GM18858 (cell line): ENCODE results near the gene FLAD1.
"Not testable (repeated sequence)": the region's sequence is repeated elsewhere in the genome, so short reads cannot be mapped to it uniquely, and the experiment has no call there.

Experiments used
- ATAC-seq: cut with Tn5 transposase; IDR thresholded peaks from one replicate; pipeline ENCODE4 v1.9.1; 2021; ENCODE audit not compliant: unreplicated experiment

Gene FLAD1

DNA sequence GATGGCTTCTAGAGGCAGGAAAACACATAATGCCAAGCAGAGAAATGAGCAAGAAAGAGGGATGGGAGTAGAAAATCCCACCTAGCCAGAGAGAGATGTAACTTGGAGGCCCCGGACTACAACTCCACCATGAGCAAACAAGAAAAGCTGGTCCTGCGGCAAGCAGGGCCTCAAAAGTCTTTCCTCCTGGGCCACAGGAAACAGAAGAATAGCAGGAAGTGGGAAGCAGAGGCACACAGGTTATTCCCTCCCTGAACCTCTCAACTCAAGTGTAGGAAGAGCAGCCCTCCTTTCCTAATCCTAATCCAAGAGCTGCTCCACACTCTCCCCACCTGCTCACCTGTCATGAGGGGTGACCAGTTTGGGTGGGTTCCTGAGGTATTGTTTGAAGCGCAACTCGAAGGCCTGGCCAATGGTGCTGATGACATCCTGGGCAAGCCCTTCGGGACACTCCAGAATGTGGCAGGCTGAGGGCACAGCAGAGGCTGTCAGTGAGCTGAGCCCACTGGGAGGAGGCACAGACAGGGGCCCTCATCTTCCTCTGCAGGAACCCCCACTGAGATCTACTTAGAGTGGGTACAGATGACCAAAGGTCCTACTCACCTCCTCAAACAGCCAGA is 15.7 kb upstream of the FLAD1 start:
- no peak for ATAC-seq

DNA sequence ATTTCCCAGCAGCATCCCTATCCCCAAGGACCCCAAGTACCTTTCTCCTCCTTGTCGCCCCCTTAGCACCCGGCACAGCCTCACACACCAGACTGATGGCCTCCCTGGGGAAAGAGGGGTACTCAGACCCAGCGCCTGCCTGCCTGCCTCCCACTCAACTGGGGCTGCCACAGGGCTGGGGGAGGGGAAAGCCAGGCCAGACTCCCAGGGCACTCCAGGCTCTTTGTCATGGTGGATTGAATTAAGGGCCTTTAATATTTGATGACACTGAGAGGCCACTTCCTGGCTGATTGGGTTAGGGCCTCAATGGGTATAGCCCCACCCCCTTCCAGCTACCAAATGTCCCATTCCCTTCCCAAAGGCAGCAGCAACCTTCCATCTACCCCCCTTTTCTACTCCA is 14.4 kb upstream of the FLAD1 start:
- ATAC-seq, result no peak

DNA sequence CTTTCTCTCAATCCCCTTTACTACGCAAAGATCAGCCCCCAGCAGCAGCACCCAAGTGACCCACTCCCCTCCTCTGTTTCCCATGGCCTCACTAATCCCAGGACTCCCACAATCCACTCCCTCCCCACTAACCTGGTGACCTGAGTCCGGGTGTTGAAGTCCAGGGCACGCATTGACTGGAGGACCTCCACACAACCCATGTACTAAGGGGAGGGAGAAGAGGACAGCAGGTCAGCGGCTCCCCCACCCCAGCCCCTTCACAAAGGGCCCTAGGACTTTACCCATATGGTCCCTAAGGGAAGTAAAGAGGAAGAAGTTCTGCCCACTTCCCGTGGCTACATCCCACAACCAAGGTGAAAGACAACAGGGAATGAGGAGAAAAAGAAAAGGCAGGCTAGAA is 13.9 kb upstream of the FLAD1 start:
- ATAC-seq, result no peak

DNA sequence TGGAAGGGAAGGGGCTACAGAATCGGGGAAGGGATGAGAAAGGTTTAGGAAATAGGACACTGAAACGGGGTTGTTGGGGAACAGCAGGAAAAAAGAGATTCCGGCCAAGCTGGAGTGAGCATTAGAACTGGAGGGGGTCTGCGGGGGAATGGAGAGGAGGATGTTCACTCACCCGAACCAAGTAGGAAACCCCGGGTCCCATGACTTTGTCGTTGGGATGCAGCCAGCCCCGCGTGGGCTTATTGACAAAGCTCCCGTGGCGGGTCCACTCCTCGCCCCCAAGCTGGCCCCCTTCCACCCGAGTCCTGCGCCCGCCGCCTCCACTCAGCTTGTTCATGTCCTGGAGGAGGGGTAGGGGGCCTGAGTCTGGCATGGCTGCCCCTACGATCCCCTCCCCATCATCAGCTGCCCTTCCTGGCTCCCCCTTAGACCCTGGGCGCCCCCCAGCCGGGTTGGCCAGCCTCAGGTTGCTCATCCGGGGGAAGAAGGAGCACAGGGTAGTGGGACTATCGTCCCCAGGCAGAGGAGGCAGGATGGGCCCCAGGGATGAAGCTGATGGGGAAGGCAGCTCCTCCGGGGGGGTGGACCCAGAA is 13.2 kb upstream of the FLAD1 start:
- no peak for ATAC-seq

DNA sequence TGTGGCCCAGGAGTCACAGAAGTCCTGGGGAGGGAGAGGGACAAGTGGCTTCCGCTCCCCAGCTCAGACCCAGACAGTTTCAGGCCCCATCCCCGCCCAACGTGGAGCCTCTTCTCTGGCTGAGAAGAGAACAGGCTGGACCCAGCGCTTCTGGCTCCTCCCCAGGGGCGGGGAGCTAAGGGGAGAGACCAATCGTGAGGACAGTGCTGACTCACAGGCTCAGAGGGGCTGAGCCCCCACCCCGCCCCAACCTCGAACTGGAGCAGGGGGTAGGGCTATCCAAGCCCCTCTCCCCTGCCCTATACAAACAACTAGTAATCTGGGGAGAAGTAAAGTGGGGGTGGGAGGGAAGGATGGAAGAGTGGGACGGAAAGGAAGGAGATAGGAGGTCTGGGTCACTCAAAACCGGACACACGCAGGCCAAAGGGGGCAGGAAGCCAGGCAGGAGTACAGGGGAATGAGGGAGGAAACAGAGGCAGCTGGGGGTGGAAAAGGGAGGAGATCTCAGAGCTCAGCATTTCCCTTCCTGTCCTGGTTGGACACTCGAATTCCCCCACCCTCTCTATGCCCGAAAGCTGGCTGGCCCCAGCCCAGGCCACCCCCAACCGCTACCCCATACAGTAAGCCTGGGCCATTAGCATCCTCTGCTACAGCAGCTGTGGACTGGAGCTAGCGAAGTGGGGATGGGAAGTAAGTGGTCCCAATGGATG is 12.4 kb upstream of the FLAD1 start, which contains the start of gene SHC1:
Gene SHC1 (minus strand): TSS at position 117 of the 710 bp plus-strand sequence. CDS start 221 bp downstream, outside the sequence.
- ATAC-seq, result no peak

DNA sequence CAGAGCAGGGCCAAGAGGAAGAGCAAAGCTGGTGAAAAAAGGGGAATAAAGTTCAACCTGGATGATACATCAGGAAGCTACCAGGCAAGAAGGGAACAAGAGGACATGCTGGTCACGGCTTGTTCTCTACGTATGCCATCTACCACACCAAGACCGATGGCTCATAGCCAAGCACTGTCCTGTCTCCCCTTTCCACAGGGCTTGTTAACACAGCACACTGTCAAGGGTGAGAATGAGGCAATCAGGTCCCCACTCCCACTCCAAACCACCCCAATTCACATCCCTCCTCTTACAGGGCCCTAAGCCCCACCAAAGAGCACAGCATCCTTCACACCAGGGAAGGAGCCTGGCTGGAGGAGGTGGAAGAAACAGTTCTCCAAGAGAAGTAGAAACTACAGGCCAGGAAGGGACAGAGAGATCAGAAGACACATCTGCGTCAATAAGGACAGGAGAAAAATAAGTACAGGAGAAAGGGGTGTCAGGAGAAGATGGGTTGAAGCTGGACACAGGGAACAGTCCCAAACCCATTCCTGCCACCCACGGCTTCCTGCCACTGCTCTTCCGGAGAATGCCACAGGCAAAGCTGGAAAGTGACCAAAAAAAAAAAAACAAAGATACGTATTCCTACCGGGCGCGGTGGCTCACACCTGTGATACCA is 11.7 kb upstream of the FLAD1 start:
- no peak for ATAC-seq

DNA sequence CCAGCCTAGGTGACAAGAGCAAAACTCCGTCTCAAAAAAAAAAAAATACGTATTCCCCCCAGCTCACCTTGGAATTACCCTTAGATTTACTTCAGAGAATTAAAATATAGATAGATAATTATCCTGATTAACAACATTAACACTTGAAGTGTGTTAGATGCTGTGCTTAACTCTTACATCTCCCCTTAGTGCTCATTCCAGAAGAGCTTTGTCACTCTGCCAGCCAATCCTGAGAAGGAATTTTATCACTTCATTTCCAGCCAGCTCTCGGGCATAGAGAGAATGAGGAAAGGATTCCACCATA is 11.0 kb upstream of the FLAD1 start:
- no peak for ATAC-seq

DNA sequence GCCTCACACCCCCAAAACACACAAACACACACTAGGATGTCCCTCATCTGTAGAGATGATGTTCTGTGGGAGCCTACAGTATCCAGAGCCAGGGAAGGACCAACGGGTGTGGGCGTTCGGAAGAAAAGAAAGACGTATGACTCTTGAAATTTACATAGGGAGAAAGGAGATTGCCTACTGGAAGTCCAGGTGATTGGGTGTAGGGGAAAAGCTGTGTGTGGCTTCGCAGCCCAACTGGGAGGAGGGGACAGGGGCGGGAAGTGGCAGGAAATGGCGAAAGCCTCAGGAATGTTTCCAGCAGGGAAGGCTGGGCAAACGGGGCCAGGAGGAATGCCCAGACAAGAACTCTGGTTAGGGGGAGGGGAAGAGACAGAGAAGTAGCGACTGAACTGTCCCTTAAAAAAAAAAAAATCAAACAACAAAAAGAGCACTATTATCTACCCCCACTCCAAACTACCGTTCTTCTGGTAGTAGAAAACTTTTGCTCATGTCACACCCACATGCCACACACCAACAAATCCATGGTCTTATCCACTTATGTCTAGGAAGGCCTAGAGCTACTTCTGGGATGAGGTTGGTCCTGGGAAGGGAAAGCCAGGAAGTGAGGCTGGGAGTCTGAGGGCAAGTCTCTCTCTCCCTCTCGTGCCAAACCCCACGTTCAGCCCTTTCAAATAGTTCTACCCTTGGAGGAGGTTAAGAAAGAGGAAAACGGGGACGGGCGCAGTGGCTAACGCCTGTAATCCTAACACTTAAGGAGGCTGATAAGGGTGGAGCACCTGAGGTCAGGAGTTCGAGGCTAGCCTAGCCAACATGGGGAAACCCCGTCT is 10.4 kb upstream of the FLAD1 start:
- ATAC-seq, result no peak

DNA sequence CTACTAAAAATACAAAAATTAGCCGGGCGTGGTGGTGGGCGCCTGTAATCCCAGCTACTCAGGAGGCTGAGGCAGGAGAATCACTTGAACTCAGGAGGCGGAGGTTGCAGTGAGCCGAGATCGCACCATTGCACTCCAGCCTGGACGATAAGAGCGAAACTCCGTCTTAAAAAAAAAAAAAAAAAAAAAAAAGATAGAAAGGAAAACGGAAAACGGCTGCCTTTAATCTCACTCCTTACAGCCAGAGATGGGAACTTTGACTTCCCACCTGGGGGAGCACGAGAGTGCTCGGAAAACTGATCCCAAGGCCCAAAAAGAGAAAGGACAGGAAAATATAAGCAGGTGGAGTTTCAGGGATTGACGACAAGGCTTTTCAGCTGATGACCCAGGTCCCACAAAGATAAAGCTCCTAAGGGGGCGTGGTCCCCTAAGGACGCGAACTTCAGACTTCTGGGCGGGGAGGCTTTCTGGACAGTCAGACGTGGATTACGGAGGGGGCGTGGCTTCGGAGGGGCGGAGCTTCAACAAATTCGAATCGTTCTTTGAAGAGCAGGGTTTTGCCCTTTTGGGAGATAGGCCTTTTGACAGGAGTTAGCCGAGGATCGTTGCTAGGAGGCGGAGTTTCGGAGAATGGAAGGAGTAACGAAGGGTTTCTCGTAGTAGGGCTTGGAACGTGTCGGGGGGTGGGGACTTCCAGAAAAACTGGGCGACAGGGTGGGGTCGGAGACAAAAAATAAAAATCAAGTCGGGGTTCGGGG is 9.6 kb upstream of the FLAD1 start:
- ATAC-seq, result no peak

DNA sequence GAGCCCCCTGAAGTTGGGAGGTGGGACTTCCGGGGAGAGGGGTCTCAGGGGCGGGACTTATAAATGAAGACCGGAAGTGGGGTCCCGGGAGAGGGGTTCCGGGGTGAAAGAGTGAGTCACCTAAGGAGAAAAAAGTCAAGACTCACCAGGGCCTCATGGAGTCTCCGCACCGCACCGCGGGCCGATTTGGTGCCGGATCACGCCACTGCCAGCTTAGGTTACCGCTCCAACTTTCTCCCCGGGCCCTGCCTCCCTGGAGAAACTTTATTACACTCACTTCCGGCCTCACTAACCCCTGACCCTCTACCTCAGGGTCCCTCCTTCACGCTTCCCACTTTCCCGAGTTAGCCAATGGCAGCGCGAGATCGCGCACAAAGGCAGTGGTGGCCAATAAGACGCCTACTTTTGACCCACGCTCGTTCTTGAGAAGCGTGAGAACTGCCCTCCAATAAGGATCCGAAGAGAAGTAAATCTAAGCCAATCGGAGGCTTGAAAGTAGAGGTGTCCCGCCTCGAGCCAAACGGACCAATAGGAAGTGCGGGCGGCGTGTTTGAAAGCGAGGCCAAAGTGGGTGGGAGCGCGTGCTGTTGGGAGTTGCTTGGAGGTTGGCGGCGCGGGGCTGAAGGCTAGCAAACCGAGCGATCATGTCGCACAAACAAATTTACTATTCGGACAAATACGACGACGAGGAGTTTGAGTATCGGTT is 8.9 kb upstream of the FLAD1 start, which contains the start of gene CKS1B:
Gene CKS1B (plus strand): TSS at position 580 of the 706 bp plus-strand sequence. CDS start 65 bp downstream, at position 645.
- ATAC-seq, result peak; percentile 74

DNA sequence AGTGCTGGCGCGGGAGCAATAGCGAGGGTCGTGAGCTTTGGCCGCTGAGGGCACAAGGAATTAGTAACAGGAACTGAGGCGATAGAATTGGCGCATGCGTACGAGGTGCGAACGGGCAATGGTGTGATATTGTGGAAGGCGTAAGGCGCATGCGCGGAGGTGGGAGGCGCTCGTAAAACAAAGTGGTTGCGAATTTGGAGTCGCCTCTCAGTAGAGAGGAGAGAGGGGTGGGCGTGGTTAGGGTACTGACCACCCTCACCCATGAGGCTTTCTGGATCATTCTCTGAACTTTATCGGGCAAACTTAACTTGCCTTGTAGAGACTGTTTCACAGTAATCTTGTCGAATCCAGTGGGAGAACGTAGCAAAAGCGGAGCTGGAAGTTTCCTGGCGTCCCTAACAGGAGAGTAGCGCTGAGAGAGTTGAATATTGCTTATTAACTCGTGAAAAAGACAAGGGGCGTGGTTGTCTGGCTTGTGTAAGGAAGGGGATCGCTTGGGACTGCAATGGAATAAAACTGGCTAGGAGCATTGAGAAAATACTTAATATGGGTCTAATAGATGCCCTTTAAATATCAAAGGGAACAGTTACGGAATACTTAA is 8.2 kb upstream of the FLAD1 start:
- peak; percentile 26 for ATAC-seq

DNA sequence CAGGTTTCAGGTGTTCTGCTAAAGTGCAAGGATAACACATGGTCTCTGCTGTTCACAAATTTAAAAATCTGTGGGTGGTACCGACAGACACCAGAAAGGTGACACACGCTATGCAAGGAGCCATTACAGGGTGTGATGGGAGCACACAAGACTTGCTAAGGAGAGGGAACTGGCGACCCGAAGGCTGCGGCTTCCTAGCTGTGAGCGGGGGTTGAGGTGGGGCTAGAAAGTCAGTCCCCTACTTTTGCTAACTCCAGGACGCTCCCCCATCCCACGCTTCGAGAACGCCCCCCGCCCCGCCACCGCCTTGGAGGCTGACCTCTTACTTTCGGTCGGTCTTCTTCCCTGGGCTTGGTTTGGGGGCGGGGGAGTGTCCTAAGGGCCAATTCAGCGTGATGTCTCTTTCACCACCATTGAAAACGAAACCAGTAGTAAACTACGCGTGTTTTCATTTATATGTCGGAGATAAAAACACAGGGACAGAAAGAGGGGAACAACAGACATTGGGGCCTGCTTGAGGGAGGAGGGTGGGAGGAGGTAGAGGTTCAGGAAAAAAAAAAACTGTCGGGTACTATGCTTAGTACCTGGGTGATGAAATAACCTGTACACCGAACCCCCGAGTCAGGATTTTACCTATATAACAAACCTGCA is 7.6 kb upstream of the FLAD1 start:
- ATAC-seq, result no peak

DNA sequence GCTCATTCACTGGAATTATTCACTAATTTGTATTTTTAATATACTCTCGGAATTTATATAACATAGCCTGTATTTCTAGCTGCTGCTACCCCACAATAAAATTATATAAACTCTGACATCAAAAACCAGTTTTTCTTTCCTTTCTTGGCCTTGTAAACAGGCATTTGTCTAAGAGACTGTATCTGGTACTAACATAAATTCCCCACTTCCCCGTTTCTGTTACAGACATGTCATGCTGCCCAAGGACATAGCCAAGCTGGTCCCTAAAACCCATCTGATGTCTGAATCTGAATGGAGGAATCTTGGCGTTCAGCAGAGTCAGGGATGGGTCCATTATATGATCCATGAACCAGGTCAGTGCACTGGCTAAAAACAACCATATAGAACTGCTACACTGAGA is 5.4 kb upstream of the FLAD1 start:
- ATAC-seq, result not testable (repeated sequence)

DNA sequence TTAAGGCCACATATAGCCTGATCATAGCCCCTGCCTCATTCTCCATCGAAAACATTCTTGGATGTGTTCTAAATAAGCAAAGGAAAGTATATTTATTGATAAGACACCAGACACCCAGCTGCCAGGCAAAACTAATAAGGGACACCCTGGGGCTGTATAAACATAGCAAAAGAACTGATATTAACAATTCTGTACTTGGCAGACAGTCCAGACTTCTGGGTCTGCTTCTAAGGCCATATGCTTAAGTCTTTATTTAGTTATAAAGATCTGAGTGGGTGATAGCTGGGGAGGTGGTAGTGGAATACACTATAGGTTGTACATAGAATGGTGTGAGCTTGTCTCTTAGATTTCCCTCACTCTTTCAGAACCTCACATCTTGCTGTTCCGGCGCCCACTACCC is 4.8 kb upstream of the FLAD1 start:
- no peak for ATAC-seq

DNA sequence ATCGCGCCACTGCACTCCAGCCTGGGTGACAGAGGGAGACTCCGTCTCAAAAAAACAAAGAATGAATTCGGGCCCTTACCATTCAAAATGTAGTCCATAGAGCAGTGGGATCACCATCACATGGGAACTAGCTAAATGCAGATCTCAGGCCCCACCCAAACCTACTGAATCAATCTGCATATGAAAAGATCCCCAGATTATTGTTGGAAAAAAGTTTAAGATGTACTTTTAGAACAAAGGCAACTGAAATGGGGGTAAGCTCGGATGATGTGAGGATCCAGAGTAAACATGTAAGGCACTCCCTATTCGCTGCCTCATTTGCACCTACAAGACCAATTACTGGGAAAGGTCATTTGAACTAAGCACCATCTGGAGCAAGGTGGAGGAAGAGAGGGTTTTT is 803 bp upstream of the FLAD1 start:
- ATAC-seq, result no peak

DNA sequence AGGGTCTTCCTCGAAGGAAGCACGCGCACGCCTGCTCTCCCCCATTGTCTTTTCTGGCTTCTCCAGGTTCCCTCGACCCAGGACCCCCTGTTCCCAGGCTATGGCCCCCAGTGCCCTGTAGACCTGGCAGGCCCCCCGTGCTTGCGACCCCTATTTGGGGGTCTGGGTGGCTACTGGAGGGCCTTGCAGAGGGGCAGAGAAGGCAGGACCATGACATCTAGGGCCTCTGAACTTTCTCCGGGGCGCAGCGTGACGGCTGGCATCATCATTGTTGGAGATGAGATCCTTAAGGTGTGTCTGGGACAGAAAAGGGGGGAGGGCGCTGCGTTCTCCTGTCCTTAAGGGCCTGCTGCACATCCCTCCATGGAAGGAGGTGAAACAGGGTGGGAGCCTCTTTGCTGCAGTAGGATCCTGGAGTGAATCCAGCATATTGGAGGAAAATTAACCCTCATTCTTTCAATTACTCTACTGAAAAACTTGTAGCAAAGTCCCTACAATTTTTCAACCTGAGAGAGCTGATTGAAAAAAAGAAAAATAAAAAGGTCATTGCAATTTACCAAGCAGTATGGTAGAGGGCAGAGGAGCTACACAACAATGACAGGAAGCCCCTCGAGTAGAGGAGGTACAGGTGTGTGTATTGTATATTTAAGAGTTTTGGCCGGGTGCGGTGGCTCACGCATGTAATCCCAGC is 777 bp downstream of the FLAD1 start:
- no peak for ATAC-seq

DNA sequence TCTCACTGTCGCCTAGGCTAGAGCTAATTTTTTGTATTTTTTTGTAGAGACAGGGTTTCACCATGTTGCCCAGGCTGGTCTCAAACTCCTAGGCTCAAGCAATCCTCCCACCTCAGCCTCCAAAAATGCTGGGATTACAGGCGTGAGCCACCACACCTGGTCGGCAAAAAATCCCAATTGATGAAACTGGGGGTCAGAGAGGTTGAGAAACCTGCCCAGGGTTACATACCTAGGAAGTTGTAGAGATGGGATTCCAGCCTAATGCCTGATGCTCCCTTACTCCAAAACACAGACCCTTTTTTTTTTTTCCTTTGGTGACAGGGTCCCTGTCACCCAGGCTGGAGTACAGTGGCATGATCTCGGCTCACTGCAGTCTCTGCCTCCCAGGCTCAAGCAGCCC is 3.6 kb downstream of the FLAD1 start:
- not testable (repeated sequence) for ATAC-seq

DNA sequence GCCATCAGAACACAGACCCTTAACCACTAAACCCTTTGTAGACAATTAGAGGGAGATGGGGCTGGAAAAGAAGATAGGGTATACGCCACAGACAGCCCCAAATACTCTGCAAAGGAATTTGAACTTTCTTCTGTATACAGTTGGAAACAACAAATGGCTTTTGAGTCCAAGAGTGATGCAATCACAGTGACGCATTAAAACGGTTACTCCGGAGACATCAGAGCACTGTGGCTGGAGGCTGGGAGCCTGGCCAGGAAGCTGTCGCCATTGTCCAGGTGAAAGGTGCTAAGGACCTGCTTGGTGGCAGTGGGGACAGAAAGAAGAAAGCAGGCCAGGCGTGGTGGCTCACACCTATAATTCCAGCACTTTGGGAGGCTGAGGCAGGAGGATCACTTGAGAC is 4.2 kb downstream of the FLAD1 start:
- no peak for ATAC-seq
